Heart left ventricle (tissue), 16 donors: ENCODE measurements around the gene ARHGEF33. TPM values are rescaled to one million over a fixed set of nuclear protein-coding genes. Genes with fewer than 3 reads are reported as not detected.

ENCODE experiments used
- ATAC-seq, 4 donors: fragments of 200-7000 bp; cut with Tn5 transposase; one replicate each; pipeline ENCODE4 v1.9.1; 2020 to 2022; ENCODE audit warnings: moderate library complexity in 4 of 4, mild to moderate bottlenecking in 3 of 4, moderate number of reproducible peaks in 1 of 4
- DNase-seq, 5 donors: peaks; one replicate each; pipeline ENCODE4 v3.0.0-alpha.2; 2020
- H3K27ac ChIP-seq, 12 donors: fragments of 200-600 bp; sonication (generic) in 4 of 12; one replicate each; pipeline versions ENCODE4 v1.5.0 to v1.8.0; 2016 to 2022; ENCODE audit warnings: mild to moderate bottlenecking in 2 of 12
- H3K27me3 ChIP-seq, 9 donors: fragments of 200-600 bp; sonication (generic) in 2 of 9; one replicate each; pipeline versions ENCODE4 v1.5.1 to v1.8.0; 2016 to 2022; ENCODE audit warnings: mild to moderate bottlenecking in 3 of 9
- H3K36me3 ChIP-seq, 9 donors: fragments of 200-600 bp; sonication (generic) in 2 of 9; one replicate each; pipeline versions ENCODE4 v1.5.0 to v1.8.0; 2018 to 2022; ENCODE audit warnings: mild to moderate bottlenecking in 2 of 9
- H3K4me1 ChIP-seq, 12 donors: fragments of 200-600 bp; sonication (generic) in 4 of 12; one replicate each; pipeline versions ENCODE4 v1.5.0 to v1.8.0; 2016 to 2022; ENCODE audit warnings: mild to moderate bottlenecking in 3 of 12
- H3K4me3 ChIP-seq, 12 donors: fragments of 200-600 bp; sonication (generic) in 4 of 12; one replicate each; pipeline versions ENCODE4 v1.5.0 to v1.8.0; 2017 to 2022; ENCODE audit warnings: mild to moderate bottlenecking in 9 of 12, moderate library complexity in 4 of 12
- H3K9me3 ChIP-seq, 12 donors: fragments of 200-600 bp; sonication (generic) in 4 of 12; one replicate each; pipeline versions ENCODE4 v1.5.0 to v1.8.0; 2016 to 2022; ENCODE audit warnings: mild to moderate bottlenecking in 1 of 12
- CTCF ChIP-seq, 12 donors: fragments of 200-600 bp; sonication (generic) in 4 of 12; IDR thresholded peaks; one replicate each; pipeline versions ENCODE4 v1.5.0 to v1.8.0; 2018 to 2022; ENCODE audit warnings: antibody characterized with exemption in 12 of 12, mild to moderate bottlenecking in 5 of 12
- POLR2A ChIP-seq, 2 donors: fragments of 450-650 bp; IDR thresholded peaks; one replicate each; pipeline ENCODE4 v1.6.1; 2017; ENCODE audit warnings: antibody characterized with exemption in 2 of 2, mild to moderate bottlenecking in 2 of 2, moderate library complexity in 2 of 2
- WGBS, 4 donors: extraction: QIAGEN DNeasy Blood & Tissue Kit in 2 of 4; methylation state at CpG; one replicate each; pipeline versions ENCODE4 v1.1.5 to v1.1.7; 2013 to 2018; 5-methylcytosine and 5-hydroxymethylcytosine counted together
- intact Hi-C, 10 donors: fragments of 100-400 bp; cut with DNase I; formaldehyde crosslinking; loops; one replicate each; pipeline versions ENCODE4 v1.11.1 to v1.14.2; 2022
- polyA plus RNA-seq, 2 donors: library from polyadenylated mRNA; stranded (reverse); fragments of 200-250 nt; gene quantifications; one replicate each; pipeline ENCODE4 v1.2.3, GENCODE V29; 2013
- total RNA-seq, 9 donors: library from RNA; depleted of rRNA in 2 of 9; stranded (reverse); fragments of >200 nt in 2 of 9; fragmentation: NEBNext Ultra II Directional in 3 of 9; extraction: Animal tissue kit (Norgen Biotek cat#: 25700) in 3 of 9; gene quantifications; one replicate each; pipeline versions ENCODE4 v1.1.0 to v1.2.4, GENCODE V29; 2016 to 2023
- donor health status: ischemic (EF 13 %, LVEDD 7.1; RV severe dilation, severe dysfunction).
- donor health status: healthy with polysubstance abuse.
- donor health status: DM: no; HTN: yes; CAD: no.
- donor health status: DM: no; HTN: no; CAD: no.
- donor health status: ischemic (EF 25% LVEDD 6.9; RV normal size, moderate dysfunction).
- donor health status: ischemic (EF 25% LVEDD 5.7; RV mildly dilated, moderate dysfunction).
- donor health status: healthy.
- donor health status: DM: yes; HTN: yes; CAD: no.
- donor health status: ischemic (EF 35%, LVEDD 5.7; RV mildly dilated, moderate dysfunction).
- donor health status: nonischemic (EF 11% LVEDD 7.7; RV severe dilation, severe dysfunction).
- donor health status: DM: yes; HTN: yes; CAD: no.
- donor health status: PGD.
- donor health status: ischemic (EF 29% LVEDD 5.4; RV normal size, mild dysfunction).
- donor health status: nonischemic (EF 23%, LVEDD 6.1; RV moderate dilation, normal function).

ARHGEF33 gene
- total and polyA plus RNA-seq, 11 donors = 0.18 to 2.5 (median 0.31) TPM; not detected in 1

- WGBS, 4 donors = 89 to 96% (median 94%) methylated on average over 4 of the region's 4 CpGs
- ATAC-seq (no peak), DNase-seq (no peak)
- peaks cover 0 to 3% (median 0%) of the 10 kb centered on the region in 12 donors for H3K9me3 ChIP-seq
- peaks cover 0 to 8% (median 0%) of the 10 kb centered on the region in 9 donors for H3K36me3 ChIP-seq
- H3K27me3 ChIP-seq = no peaks in the 10 kb centered on the region
- intact Hi-C loops = no loop called here
- no peak overlapping the region for H3K27ac ChIP-seq
- peaks cover 0 to 5% (median 0%) of the 10 kb centered on the region in 12 donors for H3K4me1 ChIP-seq
- no peak overlapping the region for H3K4me3 ChIP-seq
- no peak for TF ChIP-seq CTCF (IDR thresholded peaks at IDR 0.05)
- no peak for TF ChIP-seq POLR2A (IDR thresholded peaks at IDR 0.05)
Observed at GRCh38 chr2:38887347-38887746, 2.3 kb upstream of the ARHGEF33 start.

- 84 to 100% (median 98%) methylated on average over 1 of the region's 1 CpG for WGBS, 4 donors
- intact Hi-C loops = no loop called here
- TF ChIP-seq CTCF (IDR thresholded peaks at IDR 0.05) (no peak), POLR2A (IDR thresholded peaks at IDR 0.05) (no peak)
Observed at GRCh38 chr2:38887902-38888554, 1.6 kb upstream of the ARHGEF33 start.

GRCh38 chr2:38889045-38889444 is 630 bp upstream of the ARHGEF33 start:
- Histone ChIP-seq H3K4me1 (peaks cover 0 to 5% (median 0%) of the 10 kb centered on the region in 12 donors), H3K9me3 (peaks cover 0 to 3% (median 0%) of the 10 kb centered on the region in 12 donors), H3K36me3 (peaks cover 0 to 4% (median 0%) of the 10 kb centered on the region in 9 donors), H3K27me3 (no peaks in the 10 kb centered on the region), H3K27ac (no peak overlapping the region), H3K4me3 (no peak overlapping the region)
- DNase-seq (no peak), ATAC-seq (no peak)
- TF ChIP-seq CTCF (IDR thresholded peaks at IDR 0.05) (no peak), POLR2A (IDR thresholded peaks at IDR 0.05) (no peak)
- intact Hi-C loops = no loop called here

More at GRCh38 chr2:38887902-38888554, 1.6 kb upstream of the ARHGEF33 start:
- H3K27me3 ChIP-seq = no peaks in the 10 kb centered on the region
- no peak for ATAC-seq
- H3K4me1 ChIP-seq = peaks cover 0 to 5% (median 0%) of the 10 kb centered on the region in 12 donors
- H3K9me3 ChIP-seq = peaks cover 0 to 3% (median 0%) of the 10 kb centered on the region in 12 donors
- H3K36me3 ChIP-seq = peaks cover 0 to 4% (median 0%) of the 10 kb centered on the region in 9 donors
- H3K27ac ChIP-seq = no peak overlapping the region
- no peak overlapping the region for H3K4me3 ChIP-seq
- DNase-seq = no peak

GRCh38 chr2:38892819-38893218 is 3.1 kb downstream of the ARHGEF33 start:
- ATAC-seq (no peak), DNase-seq (no peak)
- intact Hi-C loops = no loop called here
- H3K9me3 ChIP-seq = peaks cover 0 to 3% (median 0%) of the 10 kb centered on the region in 12 donors
- H3K36me3 ChIP-seq = no peaks in the 10 kb centered on the region
- no peak overlapping the region for H3K27ac ChIP-seq
- no peak for TF ChIP-seq CTCF (IDR thresholded peaks at IDR 0.05)
- H3K4me1 ChIP-seq = no peaks in the 10 kb centered on the region
- no peak overlapping the region for H3K4me3 ChIP-seq
- H3K27me3 ChIP-seq = no peaks in the 10 kb centered on the region
